ENCODE data around the gene NEK5. TPM values are rescaled to one million over a fixed set of nuclear protein-coding genes. Genes with fewer than 3 reads are reported as not detected.
A peak's percentile ranks its signal among the peaks of the same experiment; 100 is the strongest.

The NEK5 gene
- total and polyA plus RNA-seq, 2 donors from 2014 or later: 0.39 to 1.2 TPM

GRCh38 chr13:52003541-52003940 lies 125.3 kb downstream of the NEK5 start:
- H3K9ac ChIP-seq (ENCODE audit: low read length in 3 of 3): no peak overlapping the region
- no peak for FAIRE-seq
- H3K4me1 ChIP-seq (ENCODE audit: control insufficient read depth in 2 of 3, insufficient read depth in 2 of 3, low read depth in 1 of 3, low read length in 3 of 3): peaks cover 0 to 15% (median 9%) of the 10 kb centered on the region in 3 donors
- H3K27me3 ChIP-seq (ENCODE audit: control insufficient read depth, insufficient read depth, low read length): no peaks in the 10 kb centered on the region
- intact Hi-C loops (cut with DNase I): no loop called here
- no peak overlapping the region for H3K27ac ChIP-seq (ENCODE audit: low read depth in 2 of 2, low read length in 2 of 2)
- DNase-seq: peak in 1 of 5 donors; percentile 20
- no peak overlapping the region for H3K4me3 ChIP-seq (ENCODE audit: low read length in 3 of 3)
- H3K9me3 ChIP-seq (ENCODE audit: control insufficient read depth in 2 of 3, insufficient read depth in 1 of 3, low read length in 3 of 3): no peaks in the 10 kb centered on the region
- no peak for TF ChIP-seq CTCF (IDR thresholded peaks at IDR 0.05; ENCODE audit: borderline replicate concordance, extremely low read depth, insufficient read depth)
- no peaks in the 10 kb centered on the region for H3K36me3 ChIP-seq (ENCODE audit: control insufficient read depth in 2 of 3, insufficient read depth in 3 of 3, low read length in 3 of 3)

DNA sequence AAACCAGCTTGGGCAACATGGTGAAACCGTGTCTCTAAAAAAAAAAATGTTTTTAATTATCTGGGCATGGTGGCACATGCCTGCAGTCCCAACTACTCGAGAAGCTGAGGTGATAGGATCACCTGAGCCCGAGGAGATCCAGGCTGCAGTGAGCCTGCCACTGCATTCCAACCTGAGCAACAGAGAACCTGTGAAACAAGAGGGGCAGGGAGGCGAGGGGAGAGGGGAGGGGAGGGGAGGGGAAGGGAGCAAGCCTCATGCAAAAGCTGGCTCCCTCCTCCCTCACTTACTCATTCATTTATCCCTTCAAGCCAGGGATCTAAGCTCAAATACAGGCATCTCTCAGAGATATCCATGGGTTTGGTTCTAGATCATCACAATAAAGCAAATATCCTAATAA lies 126.5 kb downstream of the NEK5 start:
- Histone ChIP-seq H3K4me1 (ENCODE audit: control insufficient read depth in 2 of 3, insufficient read depth in 2 of 3, low read depth in 1 of 3, low read length in 3 of 3) (peaks cover 0 to 17% (median 10%) of the 10 kb centered on the region in 3 donors), H3K27ac (ENCODE audit: low read depth in 2 of 2, low read length in 2 of 2) (no peak overlapping the region), H3K4me3 (ENCODE audit: low read length in 3 of 3) (no peak overlapping the region), H3K27me3 (ENCODE audit: control insufficient read depth, insufficient read depth, low read length) (no peaks in the 10 kb centered on the region), H3K36me3 (ENCODE audit: control insufficient read depth in 2 of 3, insufficient read depth in 3 of 3, low read length in 3 of 3) (no peaks in the 10 kb centered on the region), H3K9ac (ENCODE audit: low read length in 3 of 3) (no peak overlapping the region), H3K9me3 (ENCODE audit: control insufficient read depth in 2 of 3, insufficient read depth in 1 of 3, low read length in 3 of 3) (no peaks in the 10 kb centered on the region)
- no peak for DNase-seq
- no peak for TF ChIP-seq CTCF (IDR thresholded peaks at IDR 0.05; ENCODE audit: borderline replicate concordance, extremely low read depth, insufficient read depth)
- no peak for FAIRE-seq
- intact Hi-C loops (cut with DNase I): no loop called here

- Histone ChIP-seq H3K27me3 (ENCODE audit: control insufficient read depth, insufficient read depth, low read length) (no peaks in the 10 kb centered on the region), H3K9me3 (ENCODE audit: control insufficient read depth in 2 of 3, insufficient read depth in 1 of 3, low read length in 3 of 3) (no peaks in the 10 kb centered on the region), H3K9ac (ENCODE audit: low read length in 3 of 3) (no peak overlapping the region), H3K4me1 (ENCODE audit: control insufficient read depth in 2 of 3, insufficient read depth in 2 of 3, low read depth in 1 of 3, low read length in 3 of 3) (peaks cover 0 to 19% (median 16%) of the 10 kb centered on the region in 3 donors), H3K4me3 (ENCODE audit: low read length in 3 of 3) (no peak overlapping the region), H3K27ac (ENCODE audit: low read depth in 2 of 2, low read length in 2 of 2) (no peak overlapping the region), H3K36me3 (ENCODE audit: control insufficient read depth in 2 of 3, insufficient read depth in 3 of 3, low read length in 3 of 3) (no peaks in the 10 kb centered on the region)
- DNase-seq (peak in 2 of 5 donors; percentile 30 to 56), FAIRE-seq (no peak)
- intact Hi-C loops (cut with DNase I): no loop called here
- TF ChIP-seq CTCF (IDR thresholded peaks at IDR 0.05; ENCODE audit: borderline replicate concordance, extremely low read depth, insufficient read depth): peak; percentile 50
Observed at GRCh38 chr13:52001120-52001731, 127.6 kb downstream of the NEK5 start.
